ENCODE measurements around the gene CELF6.

GRCh38 chr15:72272213-72272996, 47.6 kb downstream of the CELF6 start, which contains the start of gene PARP6:
- TF ChIP-seq CTCF (IDR thresholded peaks at IDR 0.05): no peak
- TF ChIP-seq ZFX (IDR thresholded peaks at IDR 0.05; ENCODE audit: borderline replicate concordance): no peak
